DND-41 (cell line): ENCODE data around the gene CLSTN2.

Experiments used
- ATAC-seq: fragments of 200-7000 bp; cut with Tn5 transposase; 3 replicates; pipeline ENCODE4 v1.9.1; 2021; ENCODE audit warnings: low read depth; ENCODE audit not compliant: insufficient read depth
- DNase-seq: peaks from one replicate; pipeline ENCODE4 v3.0.0-alpha.2; 2020
- H2AFZ ChIP-seq: 2 replicates; pipeline ENCODE4 v1.6.0; 2012; ENCODE audit warnings: low read depth, low read length
- H3K27ac ChIP-seq: 2 replicates; pipeline ENCODE4 v1.5.1; 2012; ENCODE audit warnings: low read length, inconsistent platforms
- H3K27me3 ChIP-seq: fragments of 200-600 bp; sonication (generic); 2 replicates; pipeline ENCODE4 v1.6.0; 2012; ENCODE audit warnings: low read length, mild to moderate bottlenecking, inconsistent platforms; ENCODE audit not compliant: insufficient read depth, poor library complexity
- H3K36me3 ChIP-seq: 2 replicates; pipeline ENCODE4 v1.5.1; 2012; ENCODE audit warnings: low read length, inconsistent platforms; ENCODE audit not compliant: insufficient read depth
- H3K4me1 ChIP-seq: 2 replicates; pipeline ENCODE4 v1.5.1; 2012; ENCODE audit warnings: mild to moderate bottlenecking, low read length; ENCODE audit not compliant: insufficient read depth
- H3K4me2 ChIP-seq: 2 replicates; pipeline ENCODE4 v1.6.0; 2012; ENCODE audit warnings: mild to moderate bottlenecking, moderate library complexity, low read length, inconsistent platforms; ENCODE audit not compliant: insufficient read depth
- H3K4me3 ChIP-seq, 2 experiments: fragments of 200-600 bp in 1 of 2; shearing (Covaris generic) in 1 of 2; 2 replicates each; pipeline ENCODE4 v1.5.1; 2012 to 2016; ENCODE audit warnings: inconsistent platforms in 2 of 2, low read length in 2 of 2, mild to moderate bottlenecking in 2 of 2, low read depth in 1 of 2, moderate library complexity in 1 of 2
- H3K79me2 ChIP-seq: 2 replicates; pipeline ENCODE4 v1.6.0; 2012; ENCODE audit warnings: low read length, inconsistent platforms; ENCODE audit not compliant: insufficient read depth
- H3K9ac ChIP-seq: 2 replicates; pipeline ENCODE4 v1.6.0; 2012; ENCODE audit warnings: low read depth, mild to moderate bottlenecking, inconsistent platforms, low read length, moderate library complexity
- H3K9me3 ChIP-seq: 2 replicates; pipeline ENCODE4 v1.5.1; 2012; ENCODE audit warnings: low read length, moderate library complexity, mild to moderate bottlenecking, inconsistent platforms; ENCODE audit not compliant: insufficient read depth, severe bottlenecking
- H4K20me1 ChIP-seq: 2 replicates; pipeline ENCODE4 v1.6.0; 2012; ENCODE audit warnings: low read length; ENCODE audit not compliant: insufficient read depth
- EZH2 ChIP-seq: IDR thresholded peaks from 3 replicates; pipeline ENCODE4 v1.6.1; 2012; ENCODE audit warnings: borderline replicate concordance, low read depth, mild to moderate bottlenecking, moderate library complexity, low read length, inconsistent platforms; ENCODE audit not compliant: severe bottlenecking
- TF ChIP-seq, protein P1 (sequence below): IDR thresholded peaks from 2 replicates; pipeline ENCODE4 v1.5.1; 2012; ENCODE audit warnings: borderline replicate concordance, low read length, moderate library complexity, mild to moderate bottlenecking; ENCODE audit not compliant: poor library complexity, severe bottlenecking; ENCODE audit errors: extremely low read depth

Gene CLSTN2

DNA sequence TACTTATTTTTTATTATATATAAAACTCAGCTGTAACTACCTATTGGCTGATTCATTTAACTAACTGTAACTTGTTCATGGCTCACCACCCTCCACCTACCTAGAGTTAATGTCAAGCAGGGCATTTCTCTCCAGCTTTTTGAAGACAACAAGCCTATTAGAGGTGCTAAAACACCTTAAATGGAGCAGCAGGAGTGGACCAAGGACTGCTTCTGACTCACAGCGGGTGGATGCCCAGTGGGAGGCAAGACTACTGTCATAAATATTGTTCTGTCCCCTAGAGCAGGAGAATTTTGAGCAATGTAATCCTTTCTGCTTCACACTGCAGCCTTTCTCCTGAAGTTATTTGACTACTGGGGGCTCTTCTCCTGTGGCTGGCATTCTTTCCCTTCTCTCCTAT is 146.9 kb downstream of the CLSTN2 start:
- no peaks in the 10 kb centered on the region for H3K36me3 ChIP-seq
- DNase-seq (no peak), ATAC-seq (no peak)
- no peak overlapping the region for H3K9ac ChIP-seq
- TF ChIP-seq, protein P1, sequence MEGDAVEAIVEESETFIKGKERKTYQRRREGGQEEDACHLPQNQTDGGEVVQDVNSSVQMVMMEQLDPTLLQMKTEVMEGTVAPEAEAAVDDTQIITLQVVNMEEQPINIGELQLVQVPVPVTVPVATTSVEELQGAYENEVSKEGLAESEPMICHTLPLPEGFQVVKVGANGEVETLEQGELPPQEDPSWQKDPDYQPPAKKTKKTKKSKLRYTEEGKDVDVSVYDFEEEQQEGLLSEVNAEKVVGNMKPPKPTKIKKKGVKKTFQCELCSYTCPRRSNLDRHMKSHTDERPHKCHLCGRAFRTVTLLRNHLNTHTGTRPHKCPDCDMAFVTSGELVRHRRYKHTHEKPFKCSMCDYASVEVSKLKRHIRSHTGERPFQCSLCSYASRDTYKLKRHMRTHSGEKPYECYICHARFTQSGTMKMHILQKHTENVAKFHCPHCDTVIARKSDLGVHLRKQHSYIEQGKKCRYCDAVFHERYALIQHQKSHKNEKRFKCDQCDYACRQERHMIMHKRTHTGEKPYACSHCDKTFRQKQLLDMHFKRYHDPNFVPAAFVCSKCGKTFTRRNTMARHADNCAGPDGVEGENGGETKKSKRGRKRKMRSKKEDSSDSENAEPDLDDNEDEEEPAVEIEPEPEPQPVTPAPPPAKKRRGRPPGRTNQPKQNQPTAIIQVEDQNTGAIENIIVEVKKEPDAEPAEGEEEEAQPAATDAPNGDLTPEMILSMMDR = no peak
- no peak for TF ChIP-seq EZH2
- no peak overlapping the region for H3K4me2 ChIP-seq
- no peaks in the 10 kb centered on the region for H4K20me1 ChIP-seq
- no peaks in the 10 kb centered on the region for H3K9me3 ChIP-seq
- H3K4me1 ChIP-seq = no peaks in the 10 kb centered on the region
- H2AFZ ChIP-seq = no peak overlapping the region
- no peaks in the 10 kb centered on the region for H3K79me2 ChIP-seq
- H3K4me3 ChIP-seq = no peak overlapping the region
- peaks cover 13% of the 10 kb centered on the region for H3K27me3 ChIP-seq
- H3K27ac ChIP-seq = no peak overlapping the region

DNA sequence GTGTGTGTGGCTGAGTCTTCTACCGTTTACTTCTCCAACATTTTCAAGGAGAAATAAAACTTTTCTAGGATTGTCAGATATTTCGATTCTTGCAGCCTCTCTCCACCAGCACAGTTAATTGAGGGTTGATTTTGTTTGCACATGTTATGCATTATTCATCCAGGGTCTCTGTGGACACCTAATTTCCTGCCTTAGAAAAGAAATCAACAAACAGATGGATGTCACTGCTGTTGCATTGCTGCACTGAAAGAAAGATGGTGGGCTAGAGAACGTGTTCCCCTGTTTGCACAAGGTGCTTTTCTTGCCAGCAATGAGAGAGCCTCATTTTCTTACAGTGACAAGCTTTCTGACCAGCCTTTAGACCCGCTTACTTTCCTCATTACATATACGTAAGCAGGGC is 150.0 kb downstream of the CLSTN2 start:
- Histone ChIP-seq H3K27me3 (peaks cover 13% of the 10 kb centered on the region), H3K36me3 (no peaks in the 10 kb centered on the region), H4K20me1 (no peaks in the 10 kb centered on the region), H3K4me2 (no peak overlapping the region), H3K4me1 (no peaks in the 10 kb centered on the region), H3K4me3 (no peak overlapping the region), H2AFZ (no peak overlapping the region), H3K27ac (no peak overlapping the region), H3K79me2 (no peaks in the 10 kb centered on the region), H3K9me3 (no peaks in the 10 kb centered on the region), H3K9ac (no peak overlapping the region)
- ATAC-seq = no peak
- no peak for DNase-seq
- TF ChIP-seq EZH2 = no peak
- TF ChIP-seq, protein P1 = no peak

DNA sequence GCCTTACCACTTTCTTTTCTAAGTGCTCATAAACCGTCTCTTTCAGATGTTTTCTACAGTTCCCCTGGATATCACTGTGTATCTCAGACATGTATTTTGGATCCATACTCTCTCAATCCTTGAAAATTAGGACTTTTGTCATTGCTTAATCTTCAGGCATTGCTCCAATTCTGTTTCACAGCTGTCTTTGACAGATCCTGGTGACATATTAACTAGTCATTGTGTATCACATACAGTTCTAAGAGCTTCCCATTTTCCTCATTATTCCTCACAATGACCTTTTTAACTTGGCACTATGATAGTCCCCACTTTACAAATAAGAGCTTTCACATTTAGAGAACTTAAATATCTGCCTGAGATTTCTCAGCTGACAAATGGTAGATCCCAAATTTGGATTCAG is 151.7 kb downstream of the CLSTN2 start:
- H4K20me1 ChIP-seq = no peaks in the 10 kb centered on the region
- no peak overlapping the region for H3K4me2 ChIP-seq
- no peak overlapping the region for H3K9ac ChIP-seq
- no peak for DNase-seq
- H3K36me3 ChIP-seq = no peaks in the 10 kb centered on the region
- H3K27ac ChIP-seq = no peak overlapping the region
- no peak for ATAC-seq
- H3K27me3 ChIP-seq = peaks cover 9% of the 10 kb centered on the region
- no peaks in the 10 kb centered on the region for H3K4me1 ChIP-seq
- no peak overlapping the region for H3K4me3 ChIP-seq
- no peak for TF ChIP-seq EZH2
- TF ChIP-seq, protein P1 = no peak
- H3K79me2 ChIP-seq = no peaks in the 10 kb centered on the region
- H3K9me3 ChIP-seq = no peaks in the 10 kb centered on the region
- H2AFZ ChIP-seq = no peak overlapping the region

DNA sequence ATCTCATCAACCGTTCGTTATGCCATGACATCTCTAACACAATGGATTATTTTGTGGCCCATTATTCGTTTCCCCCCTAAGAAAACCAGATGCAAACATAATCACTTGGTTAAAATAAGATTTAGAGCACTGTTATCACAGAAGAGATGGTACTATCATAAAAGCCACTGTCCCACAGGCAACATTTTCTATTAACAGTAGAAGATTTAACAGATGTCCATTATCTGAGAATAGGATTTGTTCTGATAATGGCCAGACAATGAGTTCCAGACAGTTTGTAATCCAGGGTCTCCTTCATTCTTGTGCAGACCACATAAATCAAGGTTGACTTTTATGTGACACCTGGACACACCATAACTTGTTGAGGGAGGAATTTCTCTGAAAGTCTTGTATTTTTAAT is 153.1 kb downstream of the CLSTN2 start:
- TF ChIP-seq, protein P1 = no peak
- no peak for TF ChIP-seq EZH2
- H3K27me3 ChIP-seq = peaks cover 5% of the 10 kb centered on the region
- H3K4me2 ChIP-seq = no peak overlapping the region
- H3K4me3 ChIP-seq = no peak overlapping the region
- no peak overlapping the region for H3K9ac ChIP-seq
- H3K4me1 ChIP-seq = no peaks in the 10 kb centered on the region
- H4K20me1 ChIP-seq = no peaks in the 10 kb centered on the region
- no peak overlapping the region for H2AFZ ChIP-seq
- DNase-seq (no peak), ATAC-seq (no peak)
- no peaks in the 10 kb centered on the region for H3K36me3 ChIP-seq
- H3K27ac ChIP-seq = no peak overlapping the region
- H3K79me2 ChIP-seq = no peaks in the 10 kb centered on the region
- no peaks in the 10 kb centered on the region for H3K9me3 ChIP-seq
